Mammary epithelial cell (primary cell): Measurements from ENCODE around the gene ENOX2.

ENCODE experiments used
- CTCF ChIP-seq, 2 donors: IDR thresholded peaks in 1 of 2; conservative IDR thresholded peaks in 1 of 2; 2 replicates each; pipeline ENCODE4 v1.5.1; 2011 to 2012; ENCODE audit warnings: inconsistent platforms in 2 of 2, low read length in 2 of 2, mild to moderate bottlenecking in 2 of 2, control low read depth in 1 of 2, low read depth in 1 of 2; ENCODE audit not compliant: insufficient read depth in 1 of 2; ENCODE audit errors: extremely low read depth in 1 of 2
- EZH2 ChIP-seq: IDR thresholded peaks from 2 replicates; pipeline ENCODE4 v1.6.1; 2012; ENCODE audit warnings: low read length, inconsistent platforms, borderline replicate concordance

- no peak for TF ChIP-seq CTCF (conservative IDR thresholded peaks at IDR 0.05 in 1 of 2, IDR thresholded peaks at IDR 0.05 in 1 of 2; ENCODE audit: extremely low read depth in 1 of 2, insufficient read depth in 1 of 2, low read depth in 1 of 2, low read length in 2 of 2)
- TF ChIP-seq EZH2 = no peak
Observed at GRCh38 chrX:130734713-130735112, 168.3 kb downstream of the ENOX2 start.
